ENCODE results near the gene ITPR1. TPM values are rescaled to one million over a fixed set of nuclear protein-coding genes. Genes with fewer than 3 reads are reported as not detected.

ITPR1 gene
- total RNA-seq, 1 donor from 2014 or later = 81.3 TPM

DNA sequence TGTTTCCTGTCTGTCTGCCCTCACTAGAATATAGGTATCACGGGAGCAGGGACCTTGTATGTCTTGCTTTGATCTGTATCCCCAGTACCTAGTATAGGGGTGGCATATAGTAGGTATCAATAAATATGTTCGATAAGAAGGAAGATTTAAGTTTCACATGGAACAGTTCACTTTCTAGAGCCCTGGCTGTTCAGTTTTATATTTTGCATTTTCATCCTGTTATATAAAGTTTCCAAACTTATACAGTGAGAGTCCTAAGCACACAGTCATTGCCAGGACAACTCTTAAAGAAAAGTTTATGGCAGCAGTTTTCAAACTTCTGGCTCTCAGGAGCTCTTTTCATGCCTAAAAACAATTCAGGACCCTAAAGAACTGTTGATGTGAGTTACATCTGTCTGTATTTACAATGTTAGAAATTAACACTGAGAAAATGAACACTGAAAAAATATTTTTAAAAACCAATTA is 13.4 kb downstream of the ITPR1 start:
- intact Hi-C loops (cut with DNase I) = no loop called here

DNA sequence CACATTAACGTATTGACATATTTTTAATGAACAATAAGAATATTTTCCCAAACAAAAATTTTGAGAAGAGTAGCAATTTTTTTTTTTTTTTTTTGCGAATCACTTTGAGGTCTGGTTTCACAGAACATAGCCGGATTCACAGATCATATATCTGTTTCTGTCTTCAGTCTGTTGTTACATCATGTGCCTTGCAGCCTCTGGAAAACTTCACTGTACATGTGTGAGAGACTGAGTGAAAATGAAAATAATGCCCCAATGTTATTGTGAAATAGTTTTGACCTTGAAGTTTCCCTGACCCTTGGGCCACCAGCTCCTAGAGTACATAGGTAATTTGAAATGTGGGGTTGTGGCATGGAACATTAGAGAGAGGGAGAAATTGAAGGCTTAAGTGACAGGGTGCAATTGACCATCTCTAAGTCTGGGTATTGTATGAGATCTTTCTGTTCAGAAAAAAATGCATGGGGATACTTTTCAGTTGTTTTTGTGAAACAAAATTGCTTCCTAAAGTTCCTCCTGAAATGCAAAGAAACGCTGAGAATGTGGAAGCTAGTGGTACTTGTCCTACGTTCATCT is 14.0 kb downstream of the ITPR1 start:
- DNase-seq (ENCODE audit: low spot score) (no peak), ATAC-seq (no peak)
- intact Hi-C loops (cut with DNase I) = no loop called here

More for the DNA sequence above, 13.4 kb downstream of the ITPR1 start:
- ATAC-seq (no peak), DNase-seq (ENCODE audit: low spot score) (no peak)

DNA sequence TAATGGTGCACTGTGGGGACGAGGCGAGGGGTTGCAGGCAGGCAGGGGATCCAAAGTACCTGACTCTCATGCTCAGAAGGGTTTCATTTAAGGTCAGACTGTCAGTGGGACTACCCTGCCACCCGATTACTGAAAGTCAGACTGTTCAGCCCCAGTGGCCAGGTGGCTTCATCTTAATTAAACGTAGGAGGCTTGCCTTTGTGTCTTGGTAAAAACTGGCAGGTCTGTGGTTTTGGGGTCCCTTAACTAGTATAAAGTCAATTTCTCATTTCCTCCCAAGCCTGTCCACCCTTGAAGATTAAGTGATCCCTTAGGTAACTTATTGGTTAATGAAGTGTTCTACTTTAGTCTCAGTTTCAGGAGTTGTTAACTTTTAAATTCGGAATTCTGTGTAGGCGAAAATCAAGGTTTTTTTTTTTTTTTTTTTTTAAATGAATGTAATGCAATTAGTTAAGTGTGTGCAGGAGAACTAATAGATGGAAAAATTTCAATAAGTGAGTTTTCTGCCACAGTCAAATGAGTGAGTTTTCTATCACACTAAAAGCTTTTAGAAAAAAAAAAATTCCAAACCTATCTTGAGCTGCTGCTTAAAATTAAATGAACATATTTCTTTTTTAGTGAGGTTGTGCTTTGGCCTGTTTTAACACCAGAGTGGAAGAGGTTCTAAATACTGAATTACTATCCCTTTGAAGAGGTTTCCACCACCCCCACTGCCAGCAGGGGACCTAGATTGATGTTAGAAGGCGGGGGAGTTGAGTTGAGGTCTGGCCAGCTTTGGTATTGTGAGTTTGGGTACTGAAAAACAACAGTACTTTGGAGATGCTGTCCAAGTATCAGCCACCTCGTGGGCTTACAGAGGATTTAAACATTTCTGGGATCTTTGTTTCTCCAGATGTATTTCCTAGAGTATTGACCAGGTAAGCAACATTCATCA is 15.2 kb downstream of the ITPR1 start:
- no peak for DNase-seq (ENCODE audit: low spot score)
- no peak for ATAC-seq
- intact Hi-C loops (cut with DNase I) = no loop called here

DNA sequence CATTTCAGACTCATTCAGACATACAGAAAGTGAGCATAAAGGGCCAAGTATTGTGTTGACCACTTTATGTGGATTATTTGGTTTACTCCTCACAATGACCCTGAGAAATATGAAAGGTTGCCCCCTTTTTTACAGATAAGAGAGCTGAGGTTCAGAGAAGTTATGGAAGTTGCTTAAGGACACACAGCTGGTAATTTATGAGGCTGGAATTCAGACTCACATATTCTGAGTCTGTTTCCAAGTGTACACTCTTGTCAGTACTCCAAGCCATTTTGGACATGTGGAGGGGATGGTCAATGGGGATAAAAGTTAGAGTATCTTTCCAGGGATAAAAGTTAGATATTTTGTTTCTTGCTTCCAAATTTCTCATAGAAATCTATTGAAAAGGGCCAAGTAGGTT is 15.9 kb downstream of the ITPR1 start:
- ATAC-seq (no peak), DNase-seq (ENCODE audit: low spot score) (no peak)
- intact Hi-C loops (cut with DNase I) = no loop called here

DNA sequence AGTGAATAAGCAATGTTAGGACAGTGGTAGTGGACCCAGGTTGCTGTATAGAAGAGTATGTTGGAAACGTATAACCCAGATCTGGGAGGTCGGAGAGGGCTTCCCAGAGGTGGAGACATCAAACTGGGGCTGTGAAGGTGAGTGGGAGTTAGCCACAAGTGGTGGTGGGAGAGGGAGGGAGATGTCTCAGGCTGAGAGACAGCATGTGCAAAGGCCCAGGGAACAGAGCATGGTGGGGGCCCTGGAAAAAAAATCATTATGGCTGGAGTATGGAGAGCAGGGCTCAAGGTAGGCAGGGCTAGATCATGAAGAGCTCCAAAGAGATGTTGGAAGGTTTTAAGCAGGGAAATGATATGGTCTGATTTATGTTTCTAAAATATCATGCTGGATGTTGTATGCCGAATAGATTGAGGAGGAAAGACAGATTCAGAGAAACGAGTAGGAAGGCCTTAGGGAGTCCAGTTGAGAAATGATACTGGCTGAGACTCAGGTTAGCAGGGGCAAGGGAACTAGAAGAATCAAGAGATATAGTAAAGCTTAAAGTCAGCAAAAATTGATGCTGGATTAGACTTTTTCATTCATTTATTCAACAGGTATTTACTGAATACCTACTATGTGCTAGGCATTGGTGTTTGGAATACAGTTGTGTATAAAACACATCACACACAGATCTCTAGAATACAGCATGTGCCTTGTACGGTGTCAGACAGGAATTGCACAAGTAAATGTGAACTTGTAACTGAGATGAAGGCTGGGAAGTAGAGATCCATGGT is 17.0 kb downstream of the ITPR1 start:
- DNase-seq (ENCODE audit: low spot score) = no peak
- no peak for ATAC-seq
- intact Hi-C loops (cut with DNase I) = no loop called here

DNA sequence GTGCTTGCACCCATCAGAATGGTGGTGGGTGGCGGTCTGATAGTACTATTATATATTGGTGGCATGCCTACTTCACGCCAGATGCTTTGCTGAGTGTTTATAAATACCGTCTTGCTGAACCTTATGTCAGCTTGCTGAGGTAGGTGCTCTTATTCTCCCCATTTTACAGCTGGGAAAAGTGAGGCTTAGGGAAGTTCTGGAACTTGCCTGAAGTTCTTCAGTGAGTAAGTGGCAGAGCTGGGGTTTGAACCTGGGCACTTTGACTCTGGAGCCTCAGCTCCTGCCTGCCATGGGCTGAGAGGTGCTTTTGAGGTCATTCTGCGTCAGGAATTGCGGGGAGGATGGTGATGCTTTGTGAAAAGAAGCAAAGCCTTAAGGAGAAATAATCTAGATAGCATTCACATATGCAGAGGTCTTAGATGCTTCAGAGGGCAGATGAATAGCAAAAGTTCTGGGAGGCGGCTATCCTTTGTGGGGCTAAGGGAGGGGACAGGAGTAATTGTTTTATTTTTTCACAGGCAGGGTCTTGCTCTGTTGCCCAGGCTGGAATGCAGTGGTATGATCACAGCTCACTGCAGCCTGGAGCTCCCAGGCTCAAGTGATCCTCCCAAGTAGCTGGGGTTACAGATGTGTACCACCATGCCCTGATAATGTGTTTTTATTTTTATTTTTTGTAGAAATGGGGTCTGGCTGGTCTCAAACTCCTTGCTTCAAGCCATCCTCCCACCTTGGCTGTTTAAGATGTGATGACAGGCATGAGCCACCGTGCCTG is 18.5 kb downstream of the ITPR1 start:
- no peak for DNase-seq (ENCODE audit: low spot score)
- no peak for ATAC-seq
- intact Hi-C loops (cut with DNase I) = no loop called here

DNA sequence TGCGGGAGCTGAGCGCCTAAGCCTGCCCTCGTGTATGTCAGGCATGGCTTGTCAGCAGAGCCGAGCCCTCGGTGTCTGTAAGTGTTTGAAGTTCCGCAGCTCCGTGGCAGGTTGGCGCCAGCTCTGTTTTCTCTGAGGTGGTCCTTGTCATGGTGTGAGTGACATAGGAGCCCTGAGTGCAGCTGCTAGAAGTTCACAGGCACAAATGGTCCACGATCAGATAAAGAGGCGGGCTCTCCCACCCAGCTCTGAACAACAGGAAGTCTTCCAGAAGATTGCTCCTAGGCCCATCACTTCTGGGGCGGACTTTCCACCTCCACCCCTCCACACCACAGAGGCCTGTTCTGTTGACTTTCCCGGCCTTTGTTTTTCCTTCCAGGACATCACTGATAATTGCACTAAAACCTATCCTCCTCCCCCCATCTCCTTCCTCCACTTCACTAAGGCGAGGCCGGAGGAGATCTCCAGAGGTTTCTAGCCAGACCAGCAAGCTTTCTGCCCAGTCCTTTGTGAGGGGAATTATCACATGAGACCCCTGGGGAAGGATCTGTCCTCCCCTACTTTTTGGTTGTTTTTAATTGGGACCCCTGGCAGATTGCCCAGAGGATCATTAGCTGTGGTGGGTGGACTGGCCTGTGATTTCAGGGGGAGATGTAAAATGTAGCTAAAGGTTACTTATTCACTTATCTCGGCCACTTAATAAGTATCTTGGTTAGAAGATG is 19.9 kb downstream of the ITPR1 start:
- peak; percentile 67 for ATAC-seq
- intact Hi-C loops (cut with DNase I) = no loop called here
- DNase-seq (ENCODE audit: low spot score) = no peak

DNA sequence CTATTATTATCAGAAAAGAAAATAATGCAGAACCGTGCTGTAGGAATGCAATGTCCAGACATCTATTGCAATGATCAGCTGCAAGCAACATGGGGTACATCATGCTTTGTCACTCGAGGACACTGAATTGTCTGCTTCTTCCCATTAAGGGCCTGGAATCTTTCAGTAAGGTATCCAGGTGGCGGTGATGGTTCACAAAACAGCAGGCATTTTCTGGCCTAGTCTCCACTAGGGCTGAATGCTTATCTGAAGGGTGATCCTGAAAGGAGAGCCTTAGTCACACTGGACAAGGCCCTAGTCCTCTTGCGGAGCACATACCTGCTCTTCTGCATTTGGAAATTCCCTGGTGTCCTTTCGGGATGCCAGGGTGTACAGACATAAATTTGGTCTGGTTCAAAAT is 21.2 kb downstream of the ITPR1 start:
- intact Hi-C loops (cut with DNase I) = no loop called here
- DNase-seq (ENCODE audit: low spot score) (no peak), ATAC-seq (no peak)

DNA sequence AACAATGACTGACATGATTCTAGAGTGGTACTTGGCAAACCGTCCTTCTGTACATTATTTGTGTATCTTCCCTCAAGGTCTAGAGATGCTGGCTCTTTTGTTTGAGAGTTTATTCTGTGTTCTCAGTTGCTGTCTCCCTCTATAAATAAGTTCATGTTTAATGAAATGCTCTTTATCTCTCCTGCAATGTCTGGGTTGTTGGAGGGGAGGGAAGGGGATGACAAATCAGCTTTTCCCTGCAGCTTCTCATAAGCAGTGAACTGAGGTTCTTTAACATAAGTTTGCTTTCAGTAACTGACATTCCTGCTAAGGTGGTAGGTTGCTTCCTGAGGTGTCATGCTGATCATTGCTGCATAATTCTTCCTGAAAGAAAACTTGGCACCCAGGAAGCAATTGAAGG is 21.8 kb downstream of the ITPR1 start:
- intact Hi-C loops (cut with DNase I) = no loop called here
- ATAC-seq (no peak), DNase-seq (ENCODE audit: low spot score) (no peak)

DNA sequence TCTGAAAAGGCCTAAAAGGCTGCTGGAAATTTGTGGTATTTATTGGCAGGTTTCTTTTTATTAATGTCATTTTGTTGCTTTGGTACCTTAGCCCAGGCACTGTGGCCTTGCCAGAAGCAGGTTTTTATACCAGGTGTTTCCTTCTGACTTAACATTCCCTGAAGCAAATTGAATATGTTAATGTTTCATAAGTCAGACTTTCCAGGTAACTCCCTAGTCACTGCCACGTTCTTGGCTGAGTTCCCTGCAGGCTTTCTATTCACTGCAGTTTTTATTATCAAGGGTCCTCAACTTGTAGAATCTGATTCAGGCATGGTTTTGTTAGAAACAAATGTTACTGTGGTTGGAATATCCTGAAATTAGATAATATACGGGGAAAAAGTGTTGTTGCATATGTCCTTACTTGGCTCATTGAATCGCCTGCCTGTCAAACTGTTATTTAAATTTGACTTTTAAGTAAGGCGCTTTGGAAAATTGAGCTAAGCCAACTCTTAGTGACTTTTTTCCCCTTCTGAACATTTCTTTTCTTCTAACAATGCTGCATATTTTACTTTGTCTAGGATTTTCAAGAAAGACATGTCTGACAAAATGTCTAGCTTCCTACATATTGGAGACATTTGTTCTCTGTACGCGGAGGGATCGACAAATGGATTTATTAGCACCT is 22.9 kb downstream of the ITPR1 start:
- DNase-seq (ENCODE audit: low spot score) (no peak), ATAC-seq (no peak)
- intact Hi-C loops (cut with DNase I) = no loop called here

DNA sequence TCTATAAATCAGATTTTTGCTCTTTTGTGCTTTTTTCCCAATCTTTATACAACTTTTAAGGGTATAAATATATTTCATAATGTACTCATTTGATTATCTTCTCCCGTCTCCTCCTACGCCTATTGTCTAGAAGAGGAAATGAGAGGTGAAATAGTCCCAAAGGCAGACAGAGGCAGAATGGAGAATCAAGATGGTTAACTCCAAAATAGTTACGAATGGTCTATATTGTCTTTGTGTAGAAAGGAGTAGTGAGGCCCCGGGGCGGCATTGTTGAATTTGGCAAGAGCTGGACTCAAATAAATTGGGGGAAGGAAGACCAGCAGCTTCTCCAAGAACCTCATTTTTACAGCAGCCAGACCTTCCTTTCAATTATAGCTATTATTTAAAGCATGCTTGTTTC is 23.9 kb downstream of the ITPR1 start:
- DNase-seq (ENCODE audit: low spot score) (no peak), ATAC-seq (no peak)
- intact Hi-C loops (cut with DNase I) = no loop called here

DNA sequence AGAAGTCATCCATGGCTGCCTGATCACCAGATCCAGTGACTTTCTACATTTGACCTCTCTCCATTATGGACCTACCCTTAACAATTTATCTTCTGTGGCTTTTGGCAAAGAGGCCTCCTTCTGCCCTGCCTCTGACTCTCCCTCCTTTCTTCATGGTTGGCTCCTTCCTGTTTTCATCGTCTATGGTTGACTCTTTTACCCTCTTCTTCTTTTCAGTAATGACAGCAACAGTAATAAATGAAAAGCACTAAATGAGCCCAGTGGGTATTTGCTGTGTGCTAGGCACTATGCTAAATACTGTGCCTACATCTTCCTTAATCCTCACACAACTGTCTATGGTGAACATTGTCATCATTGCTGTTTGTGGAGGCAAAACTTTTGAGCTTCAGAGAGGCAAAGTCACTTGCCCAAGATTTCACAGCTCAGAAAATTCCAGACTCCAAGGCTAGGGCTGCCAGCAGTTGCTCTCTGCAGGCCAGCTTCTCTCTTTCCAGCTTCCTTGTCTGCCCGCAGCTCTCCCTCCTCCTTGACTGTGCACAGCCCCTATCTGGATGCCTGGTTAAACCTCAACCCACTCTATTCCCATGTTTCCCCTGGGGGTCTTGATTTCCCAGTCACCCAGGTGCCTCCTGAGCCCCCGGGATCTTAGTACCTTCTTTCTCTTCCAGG is 24.6 kb downstream of the ITPR1 start:
- ATAC-seq (no peak), DNase-seq (ENCODE audit: low spot score) (no peak)
- intact Hi-C loops (cut with DNase I) = no loop called here

DNA sequence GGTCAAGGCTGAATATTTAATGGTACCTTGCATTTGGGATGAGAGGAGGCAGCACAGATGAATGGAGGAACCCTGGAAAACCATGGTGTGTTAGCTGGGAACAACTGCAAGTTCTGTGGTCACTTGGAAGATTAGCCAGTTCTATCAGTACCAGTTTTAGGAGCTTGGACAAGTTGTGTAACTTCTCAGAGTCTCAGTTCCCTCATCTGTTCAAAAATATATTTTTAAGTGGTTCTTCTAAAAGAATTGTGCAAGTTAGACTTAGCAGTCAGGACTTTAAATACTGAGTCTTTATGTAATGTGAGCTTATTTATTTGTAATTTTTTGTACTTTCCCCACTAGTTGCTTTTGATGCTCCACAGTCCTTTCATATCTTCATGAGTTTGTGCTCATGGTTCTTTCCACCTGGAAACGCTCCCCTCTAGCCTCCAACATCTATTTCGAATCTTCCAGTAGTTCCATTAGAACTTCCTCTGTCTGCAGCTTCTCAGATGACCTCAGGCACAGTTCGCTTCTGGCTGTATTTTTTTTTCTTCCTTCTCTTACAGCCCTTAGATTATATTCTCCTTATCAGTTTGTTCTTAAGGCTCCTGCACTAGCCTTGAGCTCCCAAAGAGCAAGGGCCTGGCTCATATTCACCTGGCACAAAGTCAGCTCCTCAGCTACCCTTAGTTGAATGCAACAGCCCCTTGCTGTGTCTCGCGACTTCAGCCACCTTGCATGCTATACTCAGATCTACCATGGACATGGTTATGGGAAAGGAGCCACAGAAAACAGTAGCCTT is 27.1 kb downstream of the ITPR1 start:
- intact Hi-C loops (cut with DNase I) = no loop called here
- DNase-seq (ENCODE audit: low spot score) = no peak
- ATAC-seq = no peak

DNA sequence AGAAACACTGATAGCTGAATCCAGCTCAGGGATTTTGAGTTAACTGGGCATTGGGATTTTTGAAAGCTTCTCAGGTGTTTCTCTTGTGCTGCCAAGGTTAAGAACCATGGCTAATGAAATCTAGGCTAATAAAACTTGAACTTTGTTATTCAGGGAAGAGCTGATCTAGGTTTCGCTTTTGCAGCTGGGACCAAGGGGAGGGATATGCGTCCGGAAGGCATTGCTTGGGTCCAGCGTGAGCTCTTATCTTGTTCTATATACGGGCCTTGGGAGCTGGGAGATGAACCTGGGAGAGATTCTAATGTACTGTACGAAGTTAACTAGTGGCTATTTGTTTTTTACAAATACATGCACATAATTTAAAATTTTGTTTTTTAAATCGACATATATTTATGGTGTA is 29.8 kb downstream of the ITPR1 start:
- intact Hi-C loops (cut with DNase I) = no loop called here
- DNase-seq (ENCODE audit: low spot score) (no peak), ATAC-seq (no peak)

DNA sequence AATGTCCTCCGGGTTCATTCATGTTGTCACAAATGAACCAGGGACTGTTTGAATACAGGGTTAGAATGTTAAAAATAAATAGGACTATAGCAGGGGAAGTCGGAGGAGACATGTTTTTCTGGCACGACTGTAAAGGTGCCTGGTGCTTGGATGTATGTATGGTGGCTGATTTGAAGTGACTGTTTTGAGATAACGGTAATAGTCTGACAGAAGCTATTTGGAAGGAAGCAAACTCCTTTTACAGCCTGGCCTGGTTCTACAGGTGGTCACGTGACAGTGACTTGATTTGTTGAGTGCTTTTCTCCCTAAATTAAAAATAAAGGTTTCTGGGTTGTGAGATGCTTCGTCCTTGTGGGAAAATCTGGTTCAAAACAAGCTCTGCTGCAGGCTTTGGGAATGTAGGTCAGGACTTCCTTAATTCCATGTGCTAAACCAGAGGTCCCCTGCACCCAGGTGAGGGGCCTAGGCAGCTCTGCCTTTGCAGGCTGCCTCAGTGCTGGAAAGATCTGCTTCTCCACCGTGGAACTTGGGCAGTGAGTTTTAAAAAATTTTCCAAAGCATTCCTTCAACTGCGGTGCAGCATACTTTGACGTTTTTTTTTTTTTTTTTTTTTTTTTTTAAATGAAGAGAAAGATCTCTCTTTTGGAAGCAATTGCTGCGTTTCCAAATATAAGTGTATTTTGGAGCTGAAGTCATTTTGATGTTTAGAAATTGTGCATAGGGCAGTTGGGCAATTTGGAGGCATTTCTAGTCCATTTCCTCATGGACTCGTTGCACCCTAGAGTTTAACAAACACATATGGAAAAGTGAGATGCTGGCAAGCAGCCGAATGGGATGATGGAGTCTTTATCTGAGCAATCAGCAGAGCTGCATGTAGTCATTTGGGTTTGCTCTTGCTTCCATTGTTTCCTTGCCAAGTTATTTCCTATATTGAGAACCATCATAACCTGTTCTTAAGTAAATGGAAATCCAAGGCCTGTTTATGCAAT is 30.9 kb downstream of the ITPR1 start:
- intact Hi-C loops (cut with DNase I) = no loop called here
- ATAC-seq (no peak), DNase-seq (ENCODE audit: low spot score) (no peak)
